ENCODE measurements around the gene KCNJ6.

Gene KCNJ6

DNA sequence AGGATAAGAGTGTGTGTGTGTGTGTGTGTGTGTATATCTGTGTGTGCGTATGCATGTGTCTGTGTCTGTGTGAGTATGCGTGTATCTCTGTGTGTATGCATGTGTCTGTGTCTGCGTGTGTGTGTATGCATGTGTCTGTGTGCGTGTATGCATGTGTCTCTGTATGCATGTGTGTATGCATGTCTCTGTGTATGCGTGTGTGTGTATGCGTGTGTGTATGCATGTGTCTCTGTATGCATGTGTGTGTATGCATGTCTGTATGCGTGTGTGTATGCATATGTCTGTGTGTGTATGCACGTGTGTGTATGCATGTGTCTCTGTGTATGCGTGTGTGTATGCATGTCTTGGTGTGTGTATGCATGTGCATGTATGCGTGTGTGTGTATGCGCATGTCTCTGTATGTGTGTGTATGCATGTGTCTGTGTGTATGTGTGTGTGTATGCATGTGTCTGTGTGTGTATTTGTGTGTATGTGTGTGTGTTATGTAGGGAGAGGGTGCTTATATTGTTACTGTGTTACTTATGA lies 301.8 kb downstream of the KCNJ6 start:
- DNase-seq (ENCODE audit: insufficient read length, low spot score) (no peak), FAIRE-seq (no peak)
- TF ChIP-seq POU2F2 (IDR thresholded peaks at IDR 0.05; ENCODE audit: low read depth, low read length) = no peak
- TF ChIP-seq POLR2A (IDR thresholded peaks at IDR 0.05; ENCODE audit: low read depth, low read length) = no peak
- TF ChIP-seq PAX5 (IDR thresholded peaks at IDR 0.05; ENCODE audit: insufficient read depth, low read length, severe bottlenecking) = no peak
- no peak for TF ChIP-seq SPI1 (IDR thresholded peaks at IDR 0.05; ENCODE audit: low read depth, low read length)
- no peak for TF ChIP-seq TAF1 (IDR thresholded peaks at IDR 0.05; ENCODE audit: low read depth, low read length)
- TF ChIP-seq POLR2AphosphoS5 (IDR thresholded peaks at IDR 0.05; ENCODE audit: low read depth, low read length) = no peak

DNA sequence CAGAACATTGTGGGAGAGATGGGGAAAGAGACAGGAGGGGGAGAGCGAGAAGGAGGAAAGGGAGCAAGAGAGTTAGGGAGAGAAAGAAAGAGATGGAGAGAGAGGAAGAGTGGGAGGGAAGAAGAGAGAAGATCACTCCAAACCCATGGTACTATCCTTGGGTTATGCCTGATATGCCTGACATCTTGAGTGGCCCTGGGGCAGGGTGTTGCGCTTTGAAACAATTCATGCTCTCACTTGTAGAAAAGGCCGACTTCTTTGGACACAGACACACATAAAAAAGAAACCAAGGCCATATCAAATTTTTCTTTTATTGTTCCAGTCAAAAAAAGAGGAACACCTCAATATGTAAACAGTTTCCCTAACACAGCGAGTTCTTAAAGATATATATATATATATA lies 309.2 kb downstream of the KCNJ6 start:
- TF ChIP-seq POU2F2 (IDR thresholded peaks at IDR 0.05; ENCODE audit: low read depth, low read length) (no peak), POLR2AphosphoS5 (IDR thresholded peaks at IDR 0.05; ENCODE audit: low read depth, low read length) (no peak), POLR2A (IDR thresholded peaks at IDR 0.05; ENCODE audit: low read depth, low read length) (no peak), TAF1 (IDR thresholded peaks at IDR 0.05; ENCODE audit: low read depth, low read length) (no peak)
- DNase-seq (ENCODE audit: insufficient read length, low spot score) (no peak), FAIRE-seq (no peak)

DNA sequence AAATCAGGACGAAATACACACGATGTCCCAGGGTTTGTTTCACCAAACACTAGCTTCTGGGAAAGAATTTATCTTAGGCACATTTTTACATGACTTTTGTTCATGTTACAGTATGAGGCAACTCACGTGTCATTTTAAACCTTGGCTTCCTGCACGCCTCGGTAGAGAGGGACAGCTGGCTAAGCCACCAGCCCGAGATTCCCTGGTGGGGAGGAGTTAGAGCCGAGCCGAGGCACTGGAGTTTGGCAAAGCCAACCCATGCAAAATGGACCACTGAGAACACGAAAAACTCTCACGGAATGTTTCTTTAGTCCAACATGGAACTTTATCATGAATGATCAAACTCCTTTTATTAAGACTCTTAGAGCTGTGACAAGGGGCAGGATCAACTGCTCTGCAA lies 309.7 kb downstream of the KCNJ6 start:
- DNase-seq (ENCODE audit: insufficient read length, low spot score) = no peak
- TF ChIP-seq SPI1 (IDR thresholded peaks at IDR 0.05; ENCODE audit: low read depth, low read length) (no peak), POLR2A (IDR thresholded peaks at IDR 0.05; ENCODE audit: low read depth, low read length) (no peak), POLR2AphosphoS5 (IDR thresholded peaks at IDR 0.05; ENCODE audit: low read depth, low read length) (no peak), TAF1 (IDR thresholded peaks at IDR 0.05; ENCODE audit: low read depth, low read length) (no peak), PAX5 (IDR thresholded peaks at IDR 0.05; ENCODE audit: insufficient read depth, low read length, severe bottlenecking) (no peak), POU2F2 (IDR thresholded peaks at IDR 0.05; ENCODE audit: low read depth, low read length) (no peak)
- FAIRE-seq = no peak

DNA sequence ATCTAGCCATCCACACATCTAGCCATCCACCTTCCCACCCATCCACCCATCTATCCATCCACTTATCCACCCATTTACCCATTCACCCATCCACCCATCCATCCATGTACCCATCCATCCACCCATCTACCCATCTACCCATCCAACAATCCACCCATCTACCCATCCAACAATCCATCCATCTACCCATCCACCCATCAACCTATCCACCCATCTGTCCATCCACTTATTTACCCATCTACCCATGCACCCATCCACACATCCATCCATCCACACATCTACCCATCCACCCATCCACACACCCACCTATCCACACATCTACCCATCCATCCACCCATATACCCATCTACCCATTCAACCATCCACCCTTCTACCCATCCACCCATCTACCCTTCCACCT lies 311.3 kb downstream of the KCNJ6 start:
- TF ChIP-seq POU2F2 (IDR thresholded peaks at IDR 0.05; ENCODE audit: low read depth, low read length) (no peak), PAX5 (IDR thresholded peaks at IDR 0.05; ENCODE audit: insufficient read depth, low read length, severe bottlenecking) (no peak), TAF1 (IDR thresholded peaks at IDR 0.05; ENCODE audit: low read depth, low read length) (no peak), SPI1 (IDR thresholded peaks at IDR 0.05; ENCODE audit: low read depth, low read length) (no peak), POLR2AphosphoS5 (IDR thresholded peaks at IDR 0.05; ENCODE audit: low read depth, low read length) (no peak), POLR2A (IDR thresholded peaks at IDR 0.05; ENCODE audit: low read depth, low read length) (no peak)
- DNase-seq (ENCODE audit: insufficient read length, low spot score) (no peak), FAIRE-seq (no peak)

DNA sequence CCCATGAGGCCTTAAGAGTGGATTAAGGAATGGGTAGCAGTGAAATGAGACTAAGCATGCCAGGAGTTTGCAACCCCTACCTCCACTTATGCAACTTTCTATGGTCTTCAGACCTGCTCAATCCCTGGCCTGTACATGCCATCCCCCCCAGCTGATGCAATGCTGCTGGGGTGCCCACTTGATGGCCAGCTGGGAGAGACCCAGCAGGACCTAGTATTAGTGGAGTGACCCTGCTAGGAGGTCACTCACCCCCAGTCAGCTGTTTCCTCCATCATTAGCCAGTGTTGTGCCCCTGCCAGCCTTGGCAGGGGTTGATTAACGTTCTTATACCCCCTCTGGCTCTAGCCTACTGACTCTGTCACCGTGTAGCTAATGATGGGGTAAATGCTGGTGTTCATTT lies 313.1 kb downstream of the KCNJ6 start:
- FAIRE-seq (no peak), DNase-seq (ENCODE audit: insufficient read length, low spot score) (no peak)
- TF ChIP-seq PAX5 (IDR thresholded peaks at IDR 0.05; ENCODE audit: insufficient read depth, low read length, severe bottlenecking) = no peak
- TF ChIP-seq POLR2A (IDR thresholded peaks at IDR 0.05; ENCODE audit: low read depth, low read length) = no peak
- TF ChIP-seq SPI1 (IDR thresholded peaks at IDR 0.05; ENCODE audit: low read depth, low read length) = no peak
- TF ChIP-seq POU2F2 (IDR thresholded peaks at IDR 0.05; ENCODE audit: low read depth, low read length) = no peak
- TF ChIP-seq POLR2AphosphoS5 (IDR thresholded peaks at IDR 0.05; ENCODE audit: low read depth, low read length) = no peak
- no peak for TF ChIP-seq TAF1 (IDR thresholded peaks at IDR 0.05; ENCODE audit: low read depth, low read length)

DNA sequence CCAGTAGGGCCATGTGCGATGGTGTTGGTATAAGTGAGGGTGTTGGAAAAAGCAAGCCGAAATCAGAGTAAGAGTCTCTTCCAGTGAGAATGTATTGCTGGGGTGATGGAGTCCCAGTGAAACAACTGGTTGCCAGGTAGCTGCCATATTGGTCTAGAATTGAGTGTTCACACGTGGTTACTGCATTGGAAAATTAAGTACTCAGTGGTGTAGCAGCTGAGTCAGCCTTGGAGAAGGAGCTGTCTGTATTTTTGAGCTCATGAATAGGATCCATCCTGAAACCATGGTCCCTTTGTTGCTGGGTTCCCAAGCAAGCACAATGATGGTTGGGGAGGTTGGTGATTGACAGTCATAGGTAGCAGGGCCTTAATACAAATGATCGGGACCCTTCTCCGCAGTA lies 314.3 kb downstream of the KCNJ6 start:
- TF ChIP-seq PAX5 (IDR thresholded peaks at IDR 0.05; ENCODE audit: insufficient read depth, low read length, severe bottlenecking) (no peak), POU2F2 (IDR thresholded peaks at IDR 0.05; ENCODE audit: low read depth, low read length) (no peak), TAF1 (IDR thresholded peaks at IDR 0.05; ENCODE audit: low read depth, low read length) (no peak), POLR2AphosphoS5 (IDR thresholded peaks at IDR 0.05; ENCODE audit: low read depth, low read length) (no peak), SPI1 (IDR thresholded peaks at IDR 0.05; ENCODE audit: low read depth, low read length) (no peak), POLR2A (IDR thresholded peaks at IDR 0.05; ENCODE audit: low read depth, low read length) (no peak)
- FAIRE-seq (no peak), DNase-seq (ENCODE audit: insufficient read length, low spot score) (no peak)

DNA sequence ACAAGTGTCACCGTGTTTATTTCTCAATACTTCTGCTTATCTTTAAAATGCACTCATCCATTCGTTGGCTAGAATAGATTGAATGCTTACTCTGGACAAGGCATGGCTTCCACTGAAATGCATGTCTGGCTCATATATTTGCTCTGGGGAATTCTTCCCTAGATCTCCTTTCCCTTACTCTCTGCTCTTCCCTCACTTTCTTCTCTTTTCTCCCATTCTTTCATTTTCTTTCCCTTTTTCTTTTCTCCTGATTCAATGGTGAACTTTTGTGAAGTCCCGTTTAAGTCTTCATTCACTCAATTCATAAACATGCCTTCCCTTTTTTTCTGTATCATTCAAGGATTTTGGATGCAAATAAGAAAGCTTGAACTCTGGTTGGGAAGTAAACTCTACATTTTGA lies 315.2 kb downstream of the KCNJ6 start:
- FAIRE-seq = no peak
- no peak for TF ChIP-seq POLR2A (IDR thresholded peaks at IDR 0.05; ENCODE audit: low read depth, low read length)
- TF ChIP-seq TAF1 (IDR thresholded peaks at IDR 0.05; ENCODE audit: low read depth, low read length) = no peak
- TF ChIP-seq POLR2AphosphoS5 (IDR thresholded peaks at IDR 0.05; ENCODE audit: low read depth, low read length) = no peak
- TF ChIP-seq POU2F2 (IDR thresholded peaks at IDR 0.05; ENCODE audit: low read depth, low read length) = no peak
- no peak for TF ChIP-seq SPI1 (IDR thresholded peaks at IDR 0.05; ENCODE audit: low read depth, low read length)
- TF ChIP-seq PAX5 (IDR thresholded peaks at IDR 0.05; ENCODE audit: insufficient read depth, low read length, severe bottlenecking) = no peak

DNA sequence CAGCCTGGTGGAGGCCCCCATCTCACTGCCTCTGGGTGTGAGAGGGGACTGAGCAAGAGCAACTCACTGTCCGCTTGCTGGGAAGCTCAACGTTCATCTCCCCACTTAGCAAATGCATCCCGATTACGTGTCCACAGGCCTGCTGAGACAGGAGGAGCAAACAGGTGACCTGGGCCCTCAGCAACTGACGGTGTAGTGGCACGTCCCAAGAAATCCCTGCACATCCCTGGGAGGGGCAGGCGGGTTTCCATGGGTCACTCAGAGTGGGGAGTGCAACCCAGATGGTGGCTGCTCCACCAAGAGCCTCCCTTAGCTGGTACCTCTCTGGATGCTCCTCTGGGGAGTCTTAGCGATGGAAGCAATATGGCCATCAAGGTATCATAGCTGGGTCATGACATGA lies 320.3 kb downstream of the KCNJ6 start:
- no peak for TF ChIP-seq SPI1 (IDR thresholded peaks at IDR 0.05; ENCODE audit: low read depth, low read length)
- no peak for TF ChIP-seq POLR2A (IDR thresholded peaks at IDR 0.05; ENCODE audit: low read depth, low read length)
- TF ChIP-seq PAX5 (IDR thresholded peaks at IDR 0.05; ENCODE audit: insufficient read depth, low read length, severe bottlenecking) = no peak
- no peak for TF ChIP-seq TAF1 (IDR thresholded peaks at IDR 0.05; ENCODE audit: low read depth, low read length)
- TF ChIP-seq POLR2AphosphoS5 (IDR thresholded peaks at IDR 0.05; ENCODE audit: low read depth, low read length) = no peak
- no peak for TF ChIP-seq POU2F2 (IDR thresholded peaks at IDR 0.05; ENCODE audit: low read depth, low read length)
- DNase-seq (ENCODE audit: insufficient read length, low spot score) (no peak), FAIRE-seq (no peak)

More for the DNA sequence above, 315.2 kb downstream of the KCNJ6 start:
- no peak for DNase-seq (ENCODE audit: insufficient read length, low spot score)

DNA sequence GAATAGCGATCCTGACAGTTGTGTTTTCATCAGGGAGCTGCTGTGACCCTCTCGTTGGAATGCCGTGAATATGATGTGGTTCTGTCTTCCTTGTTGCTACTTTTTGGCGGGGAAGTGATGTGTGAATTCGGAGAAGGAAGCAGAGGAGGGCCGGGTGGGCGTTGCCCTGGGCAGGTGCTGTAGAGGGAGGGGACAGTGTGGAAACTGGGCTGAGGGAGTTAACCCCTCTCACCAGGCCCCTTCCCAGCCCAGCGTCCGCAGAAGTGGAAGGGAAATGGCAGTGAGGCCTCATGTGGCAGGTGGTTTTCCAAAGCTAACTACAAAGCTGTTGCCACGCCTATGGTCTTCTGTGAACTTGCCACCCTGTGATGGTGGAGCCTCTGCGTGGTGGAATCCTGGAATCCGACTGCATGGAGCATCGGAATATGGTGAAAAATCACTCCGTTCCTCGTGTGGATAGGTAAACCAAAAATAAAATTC lies 321.7 kb downstream of the KCNJ6 start:
- no peak for DNase-seq (ENCODE audit: insufficient read length, low spot score)
- TF ChIP-seq SPI1 (IDR thresholded peaks at IDR 0.05; ENCODE audit: low read depth, low read length) (no peak), POLR2AphosphoS5 (IDR thresholded peaks at IDR 0.05; ENCODE audit: low read depth, low read length) (no peak), POU2F2 (IDR thresholded peaks at IDR 0.05; ENCODE audit: low read depth, low read length) (no peak), PAX5 (IDR thresholded peaks at IDR 0.05; ENCODE audit: insufficient read depth, low read length, severe bottlenecking) (no peak), POLR2A (IDR thresholded peaks at IDR 0.05; ENCODE audit: low read depth, low read length) (no peak), TAF1 (IDR thresholded peaks at IDR 0.05; ENCODE audit: low read depth, low read length) (no peak)
- no peak for FAIRE-seq

Data from GM12891 (cell line).